Measurements from ENCODE around the gene MEGF6.
A peak's percentile ranks its signal among the peaks of the same experiment; 100 is the strongest.

The MEGF6 gene

GRCh38 chr1:3611170-3612019 is at the start of gene MEGF6:
Gene MEGF6, minus strand, starts transcription at chr1:3611508. Its CDS starts 240 bp downstream, at chr1:3611268.
- DNase-seq: peak in 12 of 56 donors; percentile 5 to 78 (median 34)

DNA sequence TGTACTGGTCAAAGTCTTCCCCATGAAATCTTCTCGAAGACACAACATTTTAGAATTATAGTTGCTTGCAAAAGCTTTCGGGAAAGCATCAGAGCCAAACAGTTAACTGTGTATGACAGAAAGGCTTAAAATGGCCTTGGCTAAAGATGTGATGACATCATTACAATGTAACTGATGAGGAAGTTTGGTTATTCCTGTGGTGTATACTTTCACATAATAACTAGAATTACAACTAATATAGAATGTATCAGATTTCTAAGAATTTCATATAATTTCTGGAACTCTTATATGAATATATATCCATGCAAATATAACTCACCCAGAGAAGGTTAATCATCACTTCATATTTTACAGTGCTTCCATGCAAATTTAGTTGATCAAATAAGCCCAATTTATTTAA is 49.4 kb upstream of the MEGF6 start:
- no peak for DNase-seq

GRCh38 chr1:3659093-3659492 is 47.8 kb upstream of the MEGF6 start:
- DNase-seq: no peak

DNA sequence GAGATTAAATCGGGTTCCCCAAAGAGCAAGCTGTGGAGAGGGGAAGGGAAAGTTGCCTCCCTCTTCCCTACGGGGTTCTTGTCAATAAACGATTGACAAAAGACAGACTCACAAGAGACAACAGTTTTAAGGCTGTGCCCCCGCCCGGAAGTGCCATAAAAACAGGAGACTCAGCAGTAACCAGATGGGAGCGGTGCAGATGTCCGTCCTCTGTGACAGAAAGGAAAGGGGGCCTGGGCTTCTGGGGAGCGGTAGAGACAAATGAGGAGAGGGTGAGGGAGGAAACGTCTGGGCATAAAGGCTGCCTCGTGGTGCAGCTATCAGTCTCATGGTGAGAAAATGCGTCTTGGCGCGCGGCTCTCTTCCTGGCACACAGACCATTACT is 46.9 kb upstream of the MEGF6 start:
- DNase-seq: no peak

- DNase-seq: no peak
Measured at GRCh38 chr1:3657578-3658230, 46.4 kb upstream of the MEGF6 start.

DNA sequence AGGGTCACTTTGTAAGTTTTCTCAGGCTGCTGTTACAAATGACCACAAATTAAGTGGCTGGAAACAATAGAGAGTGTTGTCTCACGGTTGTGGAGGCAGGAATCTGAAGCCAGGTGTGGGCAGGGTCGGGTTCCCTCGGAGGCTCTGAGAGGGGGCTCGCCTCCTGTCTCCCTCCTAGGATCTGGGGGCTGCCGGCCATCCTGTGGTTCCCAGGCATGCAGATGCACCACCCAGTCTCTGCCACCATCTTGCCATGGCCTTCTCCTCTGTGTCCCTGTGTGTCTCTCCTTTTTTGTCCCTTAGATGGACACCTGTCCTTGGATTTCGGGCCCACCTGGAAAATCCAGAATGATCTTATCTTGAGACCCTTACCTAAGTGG is 45.8 kb upstream of the MEGF6 start:
- no peak for DNase-seq

DNA sequence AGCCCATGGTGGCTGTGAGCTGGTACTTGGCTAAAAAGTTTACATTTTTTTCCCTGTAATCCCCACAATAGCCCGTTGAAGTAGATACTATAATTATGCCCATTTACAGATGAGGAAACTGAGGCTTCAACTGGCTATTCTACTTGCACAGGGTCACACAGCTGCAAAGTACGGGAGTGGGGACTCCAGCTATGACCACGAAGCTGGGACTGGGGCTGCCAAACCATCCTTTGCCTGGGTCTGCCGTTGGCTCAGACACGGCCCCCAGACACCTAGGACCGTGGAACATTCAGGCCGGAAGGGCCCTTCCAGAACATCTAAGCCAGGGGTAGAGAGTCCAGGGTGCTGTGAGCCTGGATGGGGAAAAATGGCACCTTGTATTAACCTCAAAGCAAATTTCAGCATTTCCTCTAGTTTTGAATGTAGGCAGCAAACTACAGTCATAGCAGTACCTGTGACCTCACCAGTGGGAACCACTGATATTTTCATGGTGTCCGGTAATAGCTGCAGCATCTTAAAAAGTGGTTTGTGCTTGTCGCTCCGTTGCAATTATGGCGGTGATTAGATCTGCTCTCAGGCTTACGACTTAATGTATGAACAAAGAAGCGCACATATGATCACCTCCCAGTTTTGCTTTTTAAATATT is 45.3 kb upstream of the MEGF6 start:
- no peak for DNase-seq

GRCh38 chr1:3654549-3655281 is 43.4 kb upstream of the MEGF6 start:
- DNase-seq: no peak

- no peak for DNase-seq
Measured at GRCh38 chr1:3653286-3653618, 41.9 kb upstream of the MEGF6 start.

- DNase-seq: no peak
Measured at GRCh38 chr1:3652548-3653285, 41.4 kb upstream of the MEGF6 start.

DNA sequence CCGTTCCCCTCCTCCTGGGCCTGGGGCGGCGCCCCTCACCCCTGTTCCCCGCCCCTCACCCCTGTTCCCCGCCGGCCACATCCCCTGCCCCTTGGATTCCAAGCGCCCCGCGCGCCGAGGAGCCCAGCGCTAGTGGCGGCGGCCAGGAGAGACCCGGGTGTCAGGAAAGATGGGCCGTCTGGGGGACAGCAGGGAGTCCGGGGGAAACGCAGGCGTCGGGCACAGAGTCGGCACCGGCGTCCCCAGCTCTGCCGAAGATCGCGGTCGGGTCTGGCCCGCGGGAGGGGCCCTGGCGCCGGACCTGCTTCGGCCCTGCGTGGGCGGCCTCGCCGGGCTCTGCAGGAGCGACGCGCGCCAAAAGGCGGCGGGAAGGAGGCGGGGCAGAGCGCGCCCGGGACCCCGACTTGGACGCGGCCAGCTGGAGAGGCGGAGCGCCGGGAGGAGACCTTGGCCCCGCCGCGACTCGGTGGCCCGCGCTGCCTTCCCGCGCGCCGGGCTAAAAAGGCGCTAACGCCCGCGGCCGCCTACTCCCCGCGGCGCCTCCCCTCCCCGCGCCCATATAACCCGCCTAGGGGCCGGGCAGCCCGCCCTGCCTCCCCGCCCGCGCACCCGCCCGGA is 40.7 kb upstream of the MEGF6 start, which contains the start of gene TP73:
TP73 (plus strand) TSS at position 587 of the 618 bp plus-strand sequence. CDS start 29,850 bp downstream, outside the sequence.
- no peak for DNase-seq

- DNase-seq: no peak
Measured at GRCh38 chr1:3651026-3651929, 40.0 kb upstream of the MEGF6 start.

- no peak for DNase-seq
Measured at GRCh38 chr1:3650248-3651025, 39.1 kb upstream of the MEGF6 start.

DNA sequence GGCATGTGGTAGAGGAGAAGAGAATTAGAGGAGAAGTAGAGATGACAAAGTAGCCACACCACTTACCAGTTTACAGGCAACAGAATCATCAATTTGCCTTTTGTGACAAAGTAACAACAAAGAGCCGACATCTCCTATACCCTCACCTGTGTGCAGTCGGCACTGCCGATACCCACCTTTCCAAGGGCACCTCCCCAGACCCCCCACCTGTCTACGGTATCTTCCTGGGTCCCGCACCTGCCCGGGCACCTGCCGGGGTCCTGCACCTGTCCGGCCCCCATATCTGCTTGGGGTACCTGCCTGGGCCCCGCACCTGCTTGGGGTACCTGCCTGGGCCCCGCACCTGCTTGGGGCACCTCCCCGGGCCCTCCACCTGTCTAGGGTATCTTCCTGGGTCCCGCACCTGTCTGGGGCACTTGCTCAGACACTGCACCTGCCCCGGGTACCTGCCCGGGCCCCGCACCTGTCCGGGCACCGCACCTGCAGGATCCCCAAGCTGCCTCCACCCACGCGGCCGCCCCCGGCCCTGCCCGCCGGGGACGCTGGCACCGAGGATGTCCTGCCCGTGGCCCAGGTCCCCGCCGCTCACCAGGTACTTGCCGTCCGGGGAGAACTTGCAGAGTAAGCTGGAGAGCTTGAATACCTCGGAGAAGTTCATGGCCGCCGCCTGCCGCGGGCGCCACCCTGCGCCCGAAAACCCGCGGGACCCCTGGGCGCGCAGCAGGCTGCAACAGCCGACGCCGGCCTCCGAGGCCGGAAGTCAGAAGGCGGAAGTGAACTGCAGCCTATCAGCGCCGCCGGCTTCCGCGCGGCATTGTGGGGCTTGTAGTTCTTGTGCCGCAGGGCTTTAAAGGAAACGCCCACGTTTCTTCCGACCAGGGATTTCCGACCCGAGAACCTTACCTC is 38.3 kb upstream of the MEGF6 start, which contains the start of gene WRAP73:
WRAP73 (minus strand) TSS at position 762 of the 906 bp plus-strand sequence; CDS start at position 658, 104 bp downstream.
- peak in 55 of 56 donors; percentile 22 to 92 (median 73) for DNase-seq

GRCh38 chr1:3646596-3646995 is 35.3 kb upstream of the MEGF6 start:
- no peak for DNase-seq

DNA sequence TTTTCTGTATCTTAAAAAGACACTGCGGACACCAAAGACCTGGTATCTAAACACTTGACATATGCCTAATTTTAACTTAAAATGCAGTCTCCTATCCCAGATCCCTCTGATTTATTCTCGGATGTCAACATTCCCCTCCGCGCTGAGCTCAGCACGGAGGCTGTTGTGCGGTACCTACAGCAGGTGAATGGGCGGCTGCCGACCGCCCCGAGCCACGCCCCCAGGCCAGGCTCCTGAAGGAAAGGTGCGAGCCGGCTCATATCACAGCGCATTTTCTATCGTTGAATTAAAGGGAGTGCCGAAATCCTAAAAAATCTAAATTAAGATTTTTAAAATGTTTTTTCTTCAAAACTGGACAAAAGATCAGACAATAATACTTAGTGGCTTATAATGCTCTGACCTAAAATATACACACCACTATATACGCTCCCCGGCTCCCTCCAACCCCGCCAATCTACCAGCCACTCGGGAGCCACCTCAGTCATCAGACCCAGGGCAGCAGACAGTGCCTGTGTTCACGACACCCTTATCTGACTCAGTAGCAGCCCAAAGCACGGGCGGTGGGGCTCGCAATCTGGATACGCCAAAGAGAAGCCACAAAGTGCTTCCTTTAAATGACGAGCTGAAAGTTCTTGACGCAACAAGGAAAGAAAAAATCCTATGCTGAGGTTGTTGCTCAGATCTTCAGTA is 34.5 kb upstream of the MEGF6 start:
- no peak for DNase-seq

DNA sequence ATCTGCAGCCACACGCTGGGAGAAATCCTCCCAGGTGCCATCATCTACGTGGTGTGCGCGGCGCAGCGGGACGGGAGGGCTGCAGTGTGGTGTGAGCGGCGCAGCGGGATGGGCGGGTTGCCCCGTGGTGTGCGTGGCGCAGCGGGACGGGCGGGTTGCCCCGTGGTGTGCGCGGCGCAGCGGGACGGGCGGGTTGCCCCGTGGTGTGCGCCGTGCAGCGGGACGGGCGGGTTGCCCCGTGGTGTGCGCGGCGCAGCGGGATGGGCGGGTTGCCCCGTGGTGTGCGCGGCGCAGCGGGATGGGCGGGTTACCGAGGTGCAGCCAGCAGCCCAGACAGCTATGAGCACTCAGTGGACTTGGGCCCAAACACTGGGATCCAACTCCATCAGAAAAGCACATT is 33.9 kb upstream of the MEGF6 start:
- DNase-seq: no peak
